ENCODE data around the gene UBE2U.
"Not testable (repeated sequence)": the region's sequence is repeated elsewhere in the genome, so short reads cannot be mapped to it uniquely, and the experiment has no call there.

Gene UBE2U

DNA sequence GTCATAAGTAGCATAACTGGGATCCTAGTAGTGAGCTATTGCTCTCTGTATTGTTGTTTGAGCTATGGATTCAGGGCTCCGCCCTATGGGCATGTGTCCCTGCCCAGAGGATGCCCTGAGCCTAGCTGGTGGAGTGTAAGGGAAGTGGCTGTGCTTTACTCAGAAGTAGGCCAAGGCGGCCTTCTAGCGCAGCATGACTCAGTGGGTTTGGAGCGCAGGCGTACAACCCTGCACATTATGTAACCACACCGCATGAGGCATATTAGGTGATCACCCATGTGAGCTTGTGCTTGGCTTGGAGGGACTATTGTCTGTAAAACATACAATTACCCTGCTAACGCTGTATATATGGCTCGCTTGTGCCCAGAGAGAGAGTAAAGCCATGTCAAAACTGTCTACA, 11.1 kb upstream of the UBE2U start:
- no peak for DNase-seq (ENCODE audit: low read depth in 2 of 2)

DNA sequence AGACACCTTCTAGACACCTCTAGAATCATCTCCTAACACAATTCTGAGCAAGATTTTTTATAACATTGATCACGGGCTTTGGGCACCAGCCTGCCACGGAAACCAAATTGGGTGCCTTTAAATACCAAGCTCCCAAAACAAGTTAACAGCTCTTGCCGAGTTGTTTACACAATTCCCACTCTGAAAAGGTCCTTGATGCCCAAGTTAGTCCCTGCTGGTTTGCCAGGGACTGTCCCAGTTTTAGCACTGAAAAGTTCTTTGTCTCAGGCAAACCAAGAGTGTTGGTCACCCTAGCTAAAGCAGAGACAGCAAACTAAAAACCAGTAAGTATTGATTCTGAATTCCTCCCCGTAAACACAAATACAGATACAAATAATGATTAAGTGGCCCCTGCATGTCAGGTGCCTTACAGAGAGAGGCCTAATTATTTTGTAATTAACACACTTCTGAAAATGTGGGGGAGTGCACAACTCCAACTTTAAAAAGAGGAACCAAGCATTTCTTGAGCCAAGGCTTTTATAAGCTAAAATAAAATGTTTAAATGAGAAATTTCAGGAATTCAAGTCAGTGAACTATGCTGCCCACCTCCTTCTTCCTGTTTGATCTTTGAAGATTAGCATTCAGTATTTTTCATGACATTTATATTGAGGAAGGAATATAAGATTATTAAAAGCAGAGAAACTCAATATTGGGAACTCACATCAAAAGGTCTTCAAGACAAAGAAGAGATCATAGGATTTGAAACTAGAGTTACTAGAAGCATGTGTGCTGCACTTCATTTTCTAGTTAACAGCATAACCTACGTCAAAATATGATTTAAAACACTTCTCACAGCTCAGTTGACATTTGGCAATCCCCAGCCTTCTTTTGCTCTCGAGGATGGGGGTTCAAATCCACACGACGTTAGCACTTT, 9.0 kb upstream of the UBE2U start:
- no peak for DNase-seq (ENCODE audit: low read depth in 2 of 2)

DNA sequence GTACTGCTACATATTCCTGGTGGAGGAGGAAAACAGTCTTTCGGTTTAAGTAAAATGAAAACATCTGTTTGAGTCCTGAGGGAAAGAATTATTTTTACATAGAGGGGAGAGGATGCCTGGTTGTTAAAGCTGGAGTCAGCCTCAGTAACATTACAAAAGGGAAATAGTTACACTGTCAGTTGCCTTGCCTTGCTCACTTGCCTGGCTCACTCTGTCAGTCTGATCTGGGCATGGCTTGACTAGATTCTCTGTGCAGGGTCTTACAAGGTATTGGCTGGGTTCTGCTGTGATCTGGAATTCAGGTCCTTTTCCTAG, 8.4 kb upstream of the UBE2U start:
- DNase-seq (ENCODE audit: low read depth in 2 of 2) = no peak

DNA sequence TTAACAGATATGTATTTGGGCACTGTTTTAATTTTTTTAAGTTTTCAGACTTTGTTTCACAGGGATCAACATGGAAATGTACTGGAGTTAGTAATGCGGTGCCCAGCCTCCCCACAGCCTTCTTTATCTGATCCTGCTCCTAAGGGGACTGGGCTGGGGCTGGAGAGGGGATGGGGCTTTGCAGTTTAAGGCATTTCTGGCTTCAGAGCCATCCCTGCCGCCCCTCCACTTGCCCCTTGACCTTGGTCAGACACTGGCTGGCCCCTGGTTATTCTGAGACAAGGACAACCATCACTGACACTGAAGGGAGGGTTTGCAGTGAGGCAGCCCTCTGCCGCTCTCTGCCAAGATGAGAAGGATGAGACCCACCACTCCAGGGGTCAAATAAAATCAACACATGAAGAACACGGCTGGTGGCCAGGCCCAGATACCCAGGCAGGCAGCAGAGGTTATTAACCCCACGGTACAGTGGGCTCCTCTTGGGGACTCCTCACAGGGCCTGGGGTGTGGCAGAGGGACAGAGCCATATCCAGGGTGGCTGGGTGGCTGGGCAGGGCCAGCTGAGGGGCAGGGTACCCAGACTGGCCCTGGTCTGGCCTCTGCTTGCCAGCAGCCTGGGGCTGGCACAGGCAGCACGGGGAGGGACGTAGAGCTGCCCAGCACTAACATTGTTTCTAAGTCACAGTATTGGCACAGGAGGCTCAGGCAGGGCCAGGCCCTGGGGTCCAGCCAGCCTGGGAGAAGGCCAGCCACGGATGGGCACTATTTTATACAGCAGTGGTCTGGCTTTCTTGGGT, 7.2 kb upstream of the UBE2U start:
- no peak for DNase-seq (ENCODE audit: low read depth in 2 of 2)

DNA sequence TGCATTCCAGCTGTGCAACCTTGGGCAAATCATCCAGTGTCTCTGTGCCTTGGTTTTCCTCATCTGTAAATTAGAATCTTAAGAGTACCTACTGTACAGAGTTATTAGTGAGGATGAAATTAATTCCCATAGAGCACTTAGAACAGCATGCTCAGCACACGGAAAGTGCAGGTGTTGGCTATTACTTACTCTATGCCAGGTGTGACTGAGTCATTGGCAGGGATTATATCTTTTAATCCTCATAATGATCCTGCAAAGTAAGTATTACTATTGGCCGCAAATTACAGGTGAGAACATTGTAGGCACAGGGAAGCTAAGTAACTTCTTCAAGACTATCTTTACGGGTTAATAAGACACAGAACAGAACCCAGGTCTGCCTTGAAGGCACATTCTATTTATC, 6.3 kb upstream of the UBE2U start:
- no peak for DNase-seq (ENCODE audit: low read depth in 2 of 2)

DNA sequence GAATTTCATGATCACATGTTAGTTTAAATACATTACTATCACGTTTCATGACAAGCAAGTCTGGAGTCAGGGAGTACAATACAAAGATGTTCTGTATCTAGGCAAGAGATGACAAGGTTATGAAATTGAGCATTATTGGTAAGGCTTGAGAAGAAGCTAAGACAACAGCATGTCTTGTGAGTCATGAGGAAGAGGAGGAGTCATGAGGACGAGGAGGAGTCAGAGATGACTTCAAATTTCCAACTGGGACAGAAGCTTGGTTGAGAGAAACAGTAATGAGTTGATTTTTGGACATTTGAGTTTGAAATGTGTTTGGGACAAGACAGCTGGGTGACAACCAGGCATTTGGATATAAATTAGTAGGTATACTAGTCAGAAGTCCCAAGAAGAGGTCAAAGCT, 4.3 kb upstream of the UBE2U start:
- no peak for DNase-seq (ENCODE audit: low read depth in 2 of 2)

DNA sequence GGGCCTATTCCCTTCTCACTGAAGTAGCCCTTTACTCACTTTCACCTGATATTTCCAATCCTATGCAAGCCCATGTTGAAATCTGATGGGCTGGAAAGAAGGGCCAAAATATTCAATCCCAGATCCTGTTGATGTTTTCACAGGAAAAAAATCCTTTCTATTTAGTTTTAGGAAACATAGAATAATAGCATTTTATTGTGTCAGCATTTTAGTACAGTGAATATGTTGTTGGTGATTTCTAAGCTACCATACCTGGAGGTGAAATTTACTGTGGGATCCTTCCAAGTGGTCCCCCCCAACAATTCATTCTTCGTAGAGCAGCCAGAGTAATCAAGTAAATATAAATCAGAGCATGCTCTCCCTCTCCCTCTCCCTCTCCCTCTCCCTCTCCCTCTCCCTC, 3.4 kb upstream of the UBE2U start:
- no peak for DNase-seq (ENCODE audit: low read depth in 2 of 2)

DNA sequence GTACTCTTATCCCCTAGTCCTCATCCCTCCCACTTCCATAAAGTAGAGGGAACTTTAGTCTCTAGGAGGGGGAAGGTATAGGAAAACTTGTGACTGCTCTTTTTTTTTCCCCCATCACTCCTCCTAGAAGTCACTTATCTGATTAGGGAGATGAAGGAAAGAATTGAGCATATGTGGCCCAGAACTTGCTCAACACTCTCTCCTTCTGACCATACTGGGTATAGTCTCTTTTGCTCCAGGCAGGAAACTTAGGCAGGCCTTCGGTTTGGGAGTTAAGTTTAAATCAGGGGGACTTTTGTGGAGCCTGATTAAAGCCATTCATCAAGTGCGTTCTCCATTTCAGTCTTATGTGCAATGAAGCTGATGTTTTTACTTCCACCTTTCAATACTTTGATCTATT, 5.8 kb downstream of the UBE2U start:
- no peak for DNase-seq (ENCODE audit: low read depth in 2 of 2)

DNA sequence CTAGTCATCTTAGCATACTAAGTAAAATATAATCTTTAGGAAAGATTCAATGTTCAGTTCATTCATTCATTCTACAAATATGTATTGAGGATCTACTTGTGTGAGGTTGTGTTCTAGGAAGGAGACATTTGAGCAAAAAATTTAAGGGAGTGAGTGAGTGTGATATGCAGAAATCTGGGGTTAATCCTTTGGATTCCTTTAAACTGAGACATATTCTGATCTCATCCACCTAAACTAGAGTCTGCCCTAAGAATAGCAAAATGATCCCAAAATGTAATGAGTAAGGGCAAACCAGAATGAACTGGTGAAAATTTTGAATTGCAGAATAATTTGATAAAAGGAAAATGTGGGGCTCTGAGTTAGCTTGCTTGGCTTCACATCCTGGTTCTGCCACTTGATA, 8.6 kb downstream of the UBE2U start:
- no peak for DNase-seq (ENCODE audit: low read depth in 2 of 2)

DNA sequence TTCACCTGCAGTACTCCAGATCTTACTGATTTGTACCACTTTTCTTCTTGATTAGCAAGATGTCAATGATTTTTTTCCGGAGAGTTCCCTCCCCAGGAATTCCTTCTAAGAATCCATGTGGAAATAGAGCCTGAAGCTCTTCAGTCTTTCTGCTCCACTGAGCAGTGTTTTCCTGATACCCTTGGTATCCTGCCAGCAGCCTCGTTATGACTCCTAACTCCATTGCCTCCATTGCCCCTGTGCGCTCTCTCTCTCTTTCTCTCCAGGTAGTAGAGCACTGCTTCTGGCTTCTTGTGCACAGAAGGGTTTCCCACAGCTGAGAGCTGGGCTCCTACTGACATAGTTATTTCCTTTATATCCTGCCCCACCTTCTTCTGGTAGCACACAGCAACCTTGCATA, 12.2 kb downstream of the UBE2U start:
- no peak for DNase-seq (ENCODE audit: low read depth in 2 of 2)

DNA sequence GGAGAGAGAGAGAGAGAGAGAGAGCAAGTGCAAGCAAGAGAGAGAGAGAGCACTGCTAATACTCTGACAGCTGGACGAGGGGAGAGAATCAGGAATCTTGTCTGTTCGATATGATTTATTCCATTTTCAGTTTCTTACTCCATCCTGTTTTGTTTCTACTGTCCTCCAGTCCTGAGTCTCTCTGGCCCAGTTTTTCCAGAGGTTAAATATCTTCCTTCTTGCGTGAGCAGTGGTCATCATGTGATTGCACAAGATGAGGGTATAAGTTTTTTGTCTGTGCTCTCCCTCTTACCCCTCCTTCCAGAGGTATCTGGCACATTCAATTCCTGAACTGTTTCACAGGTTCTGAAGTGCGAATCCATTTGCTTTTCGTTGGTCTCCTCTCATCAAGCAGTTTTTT, 16.8 kb downstream of the UBE2U start:
- DNase-seq (ENCODE audit: low read depth in 2 of 2) = no peak

DNA sequence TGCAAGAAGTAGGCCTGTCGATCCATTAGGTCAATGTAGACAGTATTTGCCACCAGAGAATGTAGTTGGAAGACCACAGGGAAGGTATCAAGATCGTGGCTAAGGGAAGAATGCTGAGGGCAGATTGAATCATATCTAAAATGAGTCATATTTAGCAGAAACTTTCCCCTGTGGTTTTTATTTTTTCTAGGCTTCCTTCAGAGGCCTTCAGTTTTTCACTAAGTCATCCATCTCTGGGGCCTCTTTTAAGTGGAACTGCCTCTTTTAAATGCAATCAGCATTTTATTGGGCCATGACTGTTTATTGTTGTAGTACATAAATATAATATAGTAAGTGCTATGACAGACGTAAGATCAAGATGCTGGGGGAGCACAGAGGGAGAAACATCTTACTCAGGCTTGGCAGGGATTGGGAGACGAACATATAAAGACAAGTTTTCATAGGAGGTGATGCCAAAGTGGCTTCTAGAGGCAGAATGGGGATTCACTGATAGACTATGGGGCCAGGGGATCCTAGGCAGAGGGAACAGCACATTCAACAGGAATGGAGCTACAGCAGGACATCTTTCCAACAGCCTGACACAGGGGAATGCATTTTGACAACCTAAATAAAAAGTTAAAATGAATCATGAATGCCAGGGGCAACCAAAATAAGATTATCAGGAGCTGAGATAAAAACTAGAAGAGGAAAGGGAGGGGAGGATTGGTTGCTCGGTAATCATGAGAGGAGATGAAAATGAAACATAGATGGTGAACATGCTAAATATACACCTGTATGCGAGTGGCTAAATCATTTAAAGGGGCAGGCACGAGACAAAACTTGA, 20.1 kb downstream of the UBE2U start:
- DNase-seq (ENCODE audit: low read depth in 2 of 2) = no peak

DNA sequence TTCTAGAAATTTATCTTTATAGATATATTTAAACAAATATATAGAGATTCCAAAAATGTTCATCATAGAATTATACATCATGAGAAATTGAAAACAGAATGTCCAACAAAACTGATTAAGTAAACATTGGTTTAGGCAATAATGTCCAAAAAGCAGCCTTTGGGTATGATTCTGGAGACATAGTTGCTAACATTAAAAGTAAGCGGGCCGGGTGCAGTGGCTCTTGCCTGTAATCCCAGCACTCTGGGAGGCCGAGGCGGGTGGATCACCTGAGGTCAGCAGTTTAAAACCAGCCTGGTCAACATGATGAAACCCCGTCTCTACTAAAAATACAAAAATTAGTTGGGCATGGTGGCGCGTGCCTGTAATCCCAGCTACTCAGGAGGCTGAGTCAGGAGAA, 20.8 kb downstream of the UBE2U start:
- not testable (repeated sequence) for DNase-seq (ENCODE audit: low read depth in 2 of 2)

DNA sequence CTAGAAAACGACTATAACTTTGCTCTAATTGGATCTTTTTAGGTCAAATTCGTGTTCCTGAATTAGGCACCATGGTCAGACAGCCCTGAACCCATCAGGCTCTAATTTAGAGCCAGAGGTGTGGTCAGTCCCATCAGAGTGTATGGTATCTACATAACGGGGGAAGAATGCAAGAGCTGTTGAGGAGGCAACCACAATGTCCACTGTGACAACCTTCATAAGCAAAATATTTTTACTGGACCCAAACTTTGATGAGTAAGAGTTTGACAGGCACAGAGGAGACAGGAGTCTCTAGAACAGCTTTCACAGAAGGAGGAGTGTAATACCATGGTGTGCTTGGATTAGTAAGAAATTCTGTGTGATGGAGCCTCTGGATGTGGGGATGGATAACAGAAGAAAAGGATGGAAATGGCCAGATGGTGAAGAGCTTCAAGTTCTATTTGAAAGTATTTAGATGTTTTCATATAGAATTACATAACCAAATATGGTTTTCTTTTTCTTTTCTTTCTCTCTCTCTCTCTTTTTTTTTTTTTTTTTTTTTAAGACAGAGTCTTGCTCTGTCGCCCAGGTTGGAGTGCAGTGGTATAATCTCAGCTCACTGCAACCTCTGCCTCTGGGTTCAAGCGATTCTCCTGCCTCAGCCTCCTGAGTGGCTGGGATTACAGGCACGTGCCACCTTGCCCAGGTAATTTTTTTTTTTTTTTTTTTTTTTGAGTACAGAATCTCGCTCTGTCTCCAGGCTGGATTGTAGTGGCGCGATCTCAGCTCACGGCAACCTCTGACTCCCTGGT, 24.9 kb downstream of the UBE2U start:
- DNase-seq (ENCODE audit: low read depth in 2 of 2) = no peak

DNA sequence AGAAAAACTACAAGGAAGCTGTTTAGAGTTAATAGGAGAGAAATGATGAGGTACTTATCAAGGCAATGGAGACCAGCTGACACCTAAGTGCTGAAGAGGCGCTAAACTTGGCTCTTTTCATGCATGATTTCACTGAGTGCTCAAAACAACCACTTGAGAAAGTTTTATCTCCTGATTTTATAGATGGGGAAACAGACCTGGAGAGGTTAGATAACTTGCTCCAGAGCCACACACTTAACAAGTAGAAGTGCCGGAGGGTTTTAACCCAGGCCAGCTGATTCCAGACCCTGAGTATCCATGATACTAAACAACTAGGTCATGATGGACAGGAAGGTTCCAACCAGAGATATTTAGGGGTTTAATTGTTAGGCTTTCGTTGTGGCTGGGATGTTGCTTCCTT, 25.9 kb downstream of the UBE2U start:
- DNase-seq (ENCODE audit: low read depth in 2 of 2) = no peak

DNA sequence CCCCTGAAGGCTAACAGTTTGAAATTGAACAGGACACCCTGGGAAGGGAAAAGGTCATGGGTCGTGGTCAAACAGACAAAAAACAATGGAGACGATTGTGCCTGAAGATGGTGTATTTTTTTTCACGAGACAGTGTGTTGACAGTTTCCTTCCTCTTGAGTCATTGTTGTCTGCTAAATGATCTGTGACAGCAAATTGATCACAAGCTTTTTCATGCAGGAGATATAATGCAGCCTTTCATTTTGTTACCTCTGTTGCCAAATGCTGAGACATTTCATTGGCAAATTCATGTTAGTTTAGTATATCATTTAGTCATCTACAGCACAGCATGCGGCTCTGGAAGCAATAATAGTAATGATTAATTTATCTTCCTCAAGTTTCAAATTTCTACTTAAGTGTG, 27.7 kb downstream of the UBE2U start:
- no peak for DNase-seq (ENCODE audit: low read depth in 2 of 2)

DNA sequence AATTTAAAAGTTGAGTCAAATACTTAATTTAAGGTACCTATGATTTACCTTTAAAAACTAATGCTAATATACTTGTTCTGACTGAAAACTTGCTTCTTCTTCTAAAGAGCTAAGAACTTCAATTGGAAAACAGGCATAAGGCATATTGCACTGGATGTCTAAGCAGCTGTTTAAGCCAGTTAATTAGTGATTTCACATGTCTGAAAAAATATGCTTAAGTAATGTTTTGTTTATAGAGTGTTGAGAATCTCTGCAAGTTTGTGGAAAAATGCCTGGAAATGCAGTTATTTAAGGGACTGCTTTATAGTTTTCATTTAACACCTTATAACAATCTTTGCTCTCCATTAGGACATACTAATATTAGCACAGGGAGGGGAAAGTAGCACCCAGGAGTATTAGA, 28.2 kb downstream of the UBE2U start:
- no peak for DNase-seq (ENCODE audit: low read depth in 2 of 2)

DNA sequence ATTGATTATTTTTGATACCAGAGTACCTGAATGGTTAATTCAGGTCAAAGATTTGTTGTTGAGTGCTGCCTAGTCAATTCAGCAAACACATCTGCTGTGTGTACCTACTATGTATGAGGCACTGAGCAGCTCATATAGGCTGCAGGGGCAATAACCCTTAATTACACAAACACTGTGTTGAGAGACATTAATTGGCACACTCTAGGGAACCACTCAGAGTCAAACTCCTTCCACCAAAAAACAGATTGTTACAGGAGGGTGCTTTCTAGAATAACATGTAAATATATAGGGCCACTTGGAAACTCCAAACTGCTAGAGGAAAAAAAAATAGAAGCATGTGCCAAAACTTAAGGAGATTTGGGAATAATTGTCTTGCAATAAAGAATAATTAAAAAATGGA, 31.3 kb downstream of the UBE2U start:
- no peak for DNase-seq (ENCODE audit: low read depth in 2 of 2)

DNA sequence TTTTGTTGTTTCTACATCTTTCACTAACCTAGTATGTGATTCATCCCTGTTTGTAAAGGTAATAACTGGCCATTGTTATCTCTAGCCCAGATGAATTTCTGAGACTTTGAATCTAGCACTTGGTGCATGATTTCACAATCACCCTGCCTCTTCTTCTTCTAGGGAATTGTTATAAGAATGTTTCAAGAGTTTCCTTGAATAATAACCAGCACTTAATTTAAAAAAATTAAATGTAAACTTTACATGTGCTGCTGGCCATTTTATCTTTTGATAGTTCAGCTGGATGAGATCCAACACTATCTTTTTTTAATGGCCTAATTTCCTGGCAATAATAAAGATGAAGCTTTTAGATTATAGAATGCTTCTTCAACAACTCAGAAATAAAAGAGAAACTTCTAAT, 31.8 kb downstream of the UBE2U start:
- DNase-seq (ENCODE audit: low read depth in 2 of 2) = no peak

DNA sequence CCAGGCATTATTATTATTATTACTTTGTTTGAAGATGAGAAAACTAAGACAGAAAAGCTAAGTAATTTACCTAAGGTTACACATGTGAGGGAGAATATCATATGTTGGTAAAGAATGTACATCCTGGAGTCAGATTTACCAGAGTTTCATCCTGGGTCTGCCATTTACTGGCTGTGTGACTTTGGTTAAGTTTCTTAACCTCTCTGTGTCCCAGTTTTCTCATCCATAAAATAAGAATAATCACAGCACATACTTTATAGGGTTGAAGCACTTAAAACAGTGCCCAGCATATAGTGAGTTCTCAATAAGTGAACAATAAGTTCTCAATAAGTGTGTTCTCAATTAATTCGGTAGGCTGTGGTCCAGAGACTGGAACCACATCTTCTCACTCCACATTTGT, 32.5 kb downstream of the UBE2U start:
- no peak for DNase-seq (ENCODE audit: low read depth in 2 of 2)

DNA sequence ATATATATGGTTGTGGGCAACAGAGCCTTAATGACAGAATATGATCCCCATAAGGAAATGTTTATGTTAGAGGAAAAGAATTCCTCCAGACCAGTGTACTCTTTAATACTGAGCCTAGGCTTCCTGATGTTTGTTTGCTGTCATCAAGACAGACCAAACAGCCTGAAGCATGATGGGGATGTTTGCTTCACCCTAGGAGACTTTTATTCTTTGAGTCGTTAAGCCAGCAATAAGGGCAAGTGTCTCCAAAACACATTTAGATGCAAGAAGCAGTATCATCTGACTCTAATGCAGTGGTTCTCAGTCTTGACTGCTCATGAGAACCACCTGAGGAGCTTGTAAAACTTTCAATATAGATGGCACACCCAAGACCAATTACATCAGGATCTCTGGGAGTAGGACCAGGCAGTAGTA, 33.1 kb downstream of the UBE2U start:
- DNase-seq (ENCODE audit: low read depth in 2 of 2) = no peak

DNA sequence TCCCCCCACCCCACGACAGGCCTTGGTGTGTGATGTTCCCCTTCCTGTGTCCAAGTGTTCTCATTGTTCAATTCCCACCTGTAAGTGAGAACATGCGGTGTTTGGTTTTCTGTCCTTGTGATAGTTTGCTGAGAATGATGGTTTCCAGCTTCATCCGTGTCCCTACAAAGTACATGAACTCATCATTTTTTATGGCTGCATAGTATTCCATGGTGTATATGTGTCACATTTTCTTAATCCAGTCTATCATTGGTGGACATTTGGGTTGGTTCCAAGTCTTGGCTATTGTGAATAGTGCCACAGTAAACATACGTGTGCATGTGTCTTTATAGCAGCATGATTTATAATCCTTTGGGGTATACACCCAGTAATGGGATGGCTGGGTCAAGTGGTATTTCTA, 36.1 kb downstream of the UBE2U start:
- not testable (repeated sequence) for DNase-seq (ENCODE audit: low read depth in 2 of 2)
